IPS-18c (cell line): Measurements from ENCODE around the gene TLK1.

Source experiments
- H3K4me3 ChIP-seq: 2 replicates; pipeline ENCODE4 v1.7.0; 2013; ENCODE audit warnings: low read depth, mild to moderate bottlenecking, low read length, moderate library complexity; ENCODE audit not compliant: insufficient read depth
- H3K9me3 ChIP-seq: one replicate; pipeline ENCODE4 v1.6.1; 2013; ENCODE audit warnings: mild to moderate bottlenecking, low read length, moderate library complexity; ENCODE audit not compliant: control insufficient read depth, insufficient read depth

The TLK1 gene

GRCh38 chr2:171154348-171154747, 6.3 kb downstream of the TLK1 start:
- Histone ChIP-seq H3K4me3 (no peak overlapping the region), H3K9me3 (no peaks in the 10 kb centered on the region)

DNA sequence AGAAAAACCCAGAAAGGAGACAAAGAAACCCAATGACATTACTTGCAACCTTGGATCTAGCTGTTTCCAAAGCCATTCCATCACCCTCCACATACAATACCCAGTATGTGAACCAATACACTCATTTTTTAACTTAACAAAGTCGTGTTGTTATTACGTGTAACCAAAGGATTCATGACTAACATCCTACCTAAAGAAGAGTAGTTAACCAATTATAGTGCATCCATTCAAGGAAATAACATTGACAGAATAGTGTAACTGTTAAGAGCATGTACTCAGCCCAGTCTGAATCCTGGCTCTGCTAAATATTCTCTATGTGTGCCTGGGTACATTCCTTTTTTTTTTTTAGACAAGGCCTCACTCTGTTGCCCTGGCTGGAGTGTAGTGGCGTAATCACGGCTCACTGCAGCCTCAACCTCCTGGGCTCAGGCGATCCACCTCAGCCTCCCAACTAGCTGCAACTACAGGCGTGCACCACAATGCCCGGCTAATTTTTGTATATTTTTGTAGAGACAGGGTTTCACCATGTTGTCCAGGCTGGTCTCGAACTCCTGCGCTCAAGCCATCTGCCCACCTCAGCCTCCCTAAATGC, 9.9 kb downstream of the TLK1 start:
- Histone ChIP-seq H3K9me3 (no peaks in the 10 kb centered on the region), H3K4me3 (no peak overlapping the region)

- Histone ChIP-seq H3K4me3 (no peak overlapping the region), H3K9me3 (no peaks in the 10 kb centered on the region)
These were observed 10.6 kb downstream of the TLK1 start for GRCh38 chr2:171149986-171150693.

- Histone ChIP-seq H3K9me3 (no peaks in the 10 kb centered on the region), H3K4me3 (no peak overlapping the region)
These were observed 11.3 kb downstream of the TLK1 start for GRCh38 chr2:171149171-171149938.

- no peaks in the 10 kb centered on the region for H3K9me3 ChIP-seq
- H3K4me3 ChIP-seq: no peak overlapping the region
These were observed 13.6 kb downstream of the TLK1 start for GRCh38 chr2:171147081-171147480.

DNA sequence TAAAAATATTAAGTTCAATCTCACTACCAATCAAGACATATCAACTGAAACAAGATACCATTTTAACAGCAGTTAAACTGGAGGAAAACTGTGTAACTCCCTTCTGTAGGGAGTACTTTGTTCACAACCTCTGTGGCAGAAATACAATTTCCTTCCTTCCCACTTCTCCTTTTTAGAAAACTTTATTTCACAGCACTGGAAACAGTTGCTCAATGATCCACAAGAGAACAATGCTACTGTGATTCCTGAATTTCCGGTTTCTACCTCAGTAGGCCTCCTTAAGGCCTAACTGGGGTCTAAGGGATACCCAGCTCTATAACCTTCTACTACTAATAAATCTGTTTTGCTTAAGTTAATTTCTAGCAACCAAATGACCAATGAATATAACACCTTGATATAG, 14.1 kb downstream of the TLK1 start:
- H3K4me3 ChIP-seq: no peak overlapping the region
- no peaks in the 10 kb centered on the region for H3K9me3 ChIP-seq

GRCh38 chr2:171146071-171146470, 14.6 kb downstream of the TLK1 start:
- no peak overlapping the region for H3K4me3 ChIP-seq
- no peaks in the 10 kb centered on the region for H3K9me3 ChIP-seq

- Histone ChIP-seq H3K4me3 (no peak overlapping the region), H3K9me3 (no peaks in the 10 kb centered on the region)
These were observed 17.0 kb downstream of the TLK1 start for GRCh38 chr2:171143670-171144062.

- Histone ChIP-seq H3K9me3 (no peaks in the 10 kb centered on the region), H3K4me3 (no peak overlapping the region)
These were observed 18.3 kb downstream of the TLK1 start for GRCh38 chr2:171142398-171142797.

DNA sequence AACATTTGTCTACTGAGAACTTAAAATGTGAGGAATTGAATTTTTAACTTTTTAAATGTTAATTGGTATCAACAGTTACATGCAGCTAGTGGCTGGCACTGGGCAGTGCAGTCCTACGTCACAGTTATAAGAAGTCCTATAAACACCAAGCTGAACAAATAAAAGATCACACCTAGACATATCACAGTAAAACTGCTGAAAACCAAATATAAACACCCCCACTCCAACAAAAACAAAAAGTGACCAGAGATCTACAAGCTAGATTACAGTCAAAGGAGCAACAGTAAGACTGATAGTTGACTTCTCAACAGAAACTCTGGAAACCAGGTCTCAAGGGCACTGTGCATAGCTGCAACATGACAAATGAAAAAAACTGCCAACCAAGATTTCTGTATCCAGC, 19.4 kb downstream of the TLK1 start:
- H3K4me3 ChIP-seq: no peak overlapping the region

DNA sequence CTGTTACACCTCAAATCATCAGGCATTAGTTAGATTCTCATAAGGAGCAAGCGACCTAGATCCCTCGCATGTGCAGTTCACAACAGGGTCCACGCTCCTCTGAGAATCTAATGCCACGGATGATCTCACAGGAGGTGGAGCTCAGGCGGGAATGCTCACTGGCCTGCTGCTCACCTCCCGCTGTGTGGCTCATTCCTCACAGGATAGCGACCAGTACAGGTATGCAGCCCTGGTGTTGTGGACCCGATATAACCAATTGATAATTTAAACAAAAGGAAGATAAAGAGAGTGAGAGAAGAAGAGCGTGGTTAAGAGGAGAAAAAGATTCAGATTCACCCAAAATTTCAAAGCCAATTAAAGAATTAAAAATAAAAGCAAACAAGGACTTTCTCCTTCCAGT, 20.8 kb downstream of the TLK1 start:
- no peak overlapping the region for H3K4me3 ChIP-seq
- no peaks in the 10 kb centered on the region for H3K9me3 ChIP-seq

More for the DNA sequence above, 19.4 kb downstream of the TLK1 start:
- no peaks in the 10 kb centered on the region for H3K9me3 ChIP-seq

- Histone ChIP-seq H3K4me3 (no peak overlapping the region), H3K9me3 (no peaks in the 10 kb centered on the region)
These were observed 24.7 kb downstream of the TLK1 start for GRCh38 chr2:171136024-171136423.

- Histone ChIP-seq H3K4me3 (no peak overlapping the region), H3K9me3 (no peaks in the 10 kb centered on the region)
These were observed 26.0 kb downstream of the TLK1 start for GRCh38 chr2:171134624-171135230.

DNA sequence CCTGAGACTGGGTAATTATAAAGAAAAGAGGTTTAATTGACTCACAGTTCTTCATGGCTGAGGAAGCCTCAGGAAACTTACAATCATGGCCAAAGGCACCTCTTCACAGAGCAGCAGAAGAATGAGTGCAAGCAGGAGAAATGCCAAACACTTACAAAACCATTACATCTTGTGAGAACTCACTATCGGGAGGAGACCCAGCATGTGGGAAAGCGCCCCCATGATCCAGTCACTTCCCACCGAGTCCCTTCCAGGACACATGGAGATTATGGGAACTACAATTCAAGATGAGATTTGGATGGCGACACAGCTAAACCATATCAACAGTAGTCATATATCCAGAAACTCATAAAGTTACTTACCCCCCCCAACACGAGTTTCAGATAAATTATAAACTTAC, 28.6 kb downstream of the TLK1 start:
- H3K9me3 ChIP-seq: no peaks in the 10 kb centered on the region

GRCh38 chr2:171128461-171128860, 32.2 kb downstream of the TLK1 start:
- H3K4me3 ChIP-seq: no peak overlapping the region
- H3K9me3 ChIP-seq: no peaks in the 10 kb centered on the region

More for the DNA sequence above, 28.6 kb downstream of the TLK1 start:
- no peak overlapping the region for H3K4me3 ChIP-seq

- Histone ChIP-seq H3K4me3 (no peak overlapping the region), H3K9me3 (no peaks in the 10 kb centered on the region)
These were observed 36.2 kb downstream of the TLK1 start for GRCh38 chr2:171124541-171124940.

DNA sequence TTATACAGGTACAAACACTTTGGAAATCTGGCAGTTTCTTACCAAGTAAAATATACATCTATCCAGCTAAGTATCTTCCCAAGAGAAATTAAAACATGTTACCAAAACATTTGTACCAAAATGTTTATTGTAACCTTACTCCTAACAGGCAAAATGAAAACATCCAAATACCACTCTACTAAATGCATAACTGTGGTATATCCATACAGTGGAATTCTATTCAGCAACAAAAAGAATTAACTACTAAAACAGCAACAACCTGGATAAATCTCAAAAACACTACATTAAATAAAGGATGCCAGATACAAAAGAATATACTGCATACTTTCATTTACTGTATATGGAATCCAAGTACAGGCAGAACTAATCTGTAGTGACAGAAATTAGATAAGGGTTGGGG, 51.1 kb downstream of the TLK1 start:
- Histone ChIP-seq H3K4me3 (no peak overlapping the region), H3K9me3 (no peaks in the 10 kb centered on the region)

GRCh38 chr2:171109020-171109419, 51.7 kb downstream of the TLK1 start:
- no peaks in the 10 kb centered on the region for H3K9me3 ChIP-seq

More at GRCh38 chr2:171109020-171109419, 51.7 kb downstream of the TLK1 start:
- H3K4me3 ChIP-seq: no peak overlapping the region
